ENCODE results near the gene TTC12.

The TTC12 gene
- total RNA-seq, result 24.9 to 37.2 reads per million in 2 donors

- peak; percentile 87 for DNase-seq
Measured at GRCh38 chr11:113314389-113315301, at the start of gene TTC12. Gene TTC12, plus strand, starts transcription at chr11:113314583. Its CDS starts 1,675 bp downstream, at chr11:113316258.

- DNase-seq, result no peak
Measured at GRCh38 chr11:113265362-113265761, 49.0 kb upstream of the TTC12 start.

- no peak for DNase-seq
Measured at GRCh38 chr11:113267493-113267892, 46.9 kb upstream of the TTC12 start.

GRCh38 chr11:113269096-113269495 is 45.3 kb upstream of the TTC12 start:
- no peak for DNase-seq

GRCh38 chr11:113269636-113270035 is 44.7 kb upstream of the TTC12 start:
- no peak for DNase-seq

GRCh38 chr11:113270080-113270479 is 44.3 kb upstream of the TTC12 start:
- DNase-seq, result no peak

- DNase-seq, result no peak
Measured at GRCh38 chr11:113271551-113272245, 42.7 kb upstream of the TTC12 start.

GRCh38 chr11:113272281-113272680 is 42.1 kb upstream of the TTC12 start:
- DNase-seq, result no peak

GRCh38 chr11:113272927-113273615 is 41.3 kb upstream of the TTC12 start:
- DNase-seq, result no peak

- DNase-seq, result no peak
Measured at GRCh38 chr11:113273720-113274119, 40.7 kb upstream of the TTC12 start.

GRCh38 chr11:113274713-113275582 is 39.4 kb upstream of the TTC12 start:
- DNase-seq, result no peak

GRCh38 chr11:113275602-113276001 is 38.8 kb upstream of the TTC12 start:
- no peak for DNase-seq

- DNase-seq, result no peak
Measured at GRCh38 chr11:113276466-113276865, 37.9 kb upstream of the TTC12 start.

GRCh38 chr11:113277907-113278306 is 36.5 kb upstream of the TTC12 start:
- no peak for DNase-seq

GRCh38 chr11:113278481-113278880 is 35.9 kb upstream of the TTC12 start:
- DNase-seq, result no peak

- no peak for DNase-seq
Measured at GRCh38 chr11:113278925-113279324, 35.5 kb upstream of the TTC12 start.

GRCh38 chr11:113279591-113279990 is 34.8 kb upstream of the TTC12 start:
- DNase-seq, result no peak

- no peak for DNase-seq
Measured at GRCh38 chr11:113281052-113281725, 33.2 kb upstream of the TTC12 start.

- no peak for DNase-seq
Measured at GRCh38 chr11:113282898-113283437, 31.4 kb upstream of the TTC12 start.

GRCh38 chr11:113283881-113284280 is 30.5 kb upstream of the TTC12 start:
- DNase-seq, result no peak

- no peak for DNase-seq
Measured at GRCh38 chr11:113286009-113286408, 28.4 kb upstream of the TTC12 start.

All from T-helper 9 cell (primary cell).